Neural crest cell (in vitro differentiated cells): ENCODE results near the gene RUFY3. TPM values are rescaled to one million over a fixed set of nuclear protein-coding genes. Genes with fewer than 3 reads are reported as not detected.

Source experiments
- DNase-seq: peaks from one replicate; pipeline ENCODE4 v3.0.0; 2021; ENCODE audit warnings: low read depth, mixed read lengths, low spot score
- H3K27ac Mint-ChIP-seq: one replicate; pipeline ENCODE4 v1.8.0; 2021; ENCODE audit warnings: mild to moderate bottlenecking, mixed read lengths; ENCODE audit not compliant: unreplicated experiment
- H3K27me3 Mint-ChIP-seq: 2 replicates; pipeline ENCODE4 v1.8.0; 2021; ENCODE audit warnings: low read depth, mild to moderate bottlenecking, mixed read lengths
- H3K36me3 Mint-ChIP-seq: 2 replicates; pipeline ENCODE4 v1.8.0; 2021; ENCODE audit warnings: low read depth, mild to moderate bottlenecking, mixed read lengths
- H3K4me1 Mint-ChIP-seq: 2 replicates; pipeline ENCODE4 v1.8.0; 2021; ENCODE audit warnings: mixed read lengths
- H3K4me3 Mint-ChIP-seq: one replicate; pipeline ENCODE4 v1.8.0; 2021; ENCODE audit warnings: mild to moderate bottlenecking, mixed read lengths
- H3K9me3 Mint-ChIP-seq: 2 replicates; pipeline ENCODE4 v1.8.0; 2021; ENCODE audit warnings: mixed read lengths
- CTCF ChIP-seq: fragments of 200-600 bp; sonication (generic); conservative IDR thresholded peaks from 2 replicates; pipeline ENCODE4 v1.5.0; 2021; ENCODE audit warnings: antibody characterized with exemption, mild to moderate bottlenecking
- total RNA-seq: library from RNA; stranded (reverse); gene quantifications from 2 replicates; pipeline ENCODE4 v1.2.1, GENCODE V29; 2021

RUFY3 gene
- total RNA-seq, 1 donor from 2014 or later = 98.8 TPM

- no peak for DNase-seq
- TF ChIP-seq CTCF = no peak
- peak overlapping the region; percentile 14 for H3K4me3 Mint-ChIP-seq
- H3K27ac Mint-ChIP-seq = peak overlapping the region; percentile 1
- H3K27me3 Mint-ChIP-seq = no peaks in the 10 kb centered on the region
- H3K9me3 Mint-ChIP-seq = no peaks in the 10 kb centered on the region
- H3K36me3 Mint-ChIP-seq = no peaks in the 10 kb centered on the region
- H3K4me1 Mint-ChIP-seq = peaks cover 5% of the 10 kb centered on the region
These were observed 121.1 kb downstream of the RUFY3 start for GRCh38 chr4:70842761-70843435.

- Mint-ChIP-seq H3K27ac (peak overlapping the region; percentile 50), H3K9me3 (no peaks in the 10 kb centered on the region), H3K4me3 (no peak overlapping the region), H3K36me3 (no peaks in the 10 kb centered on the region), H3K4me1 (no peaks in the 10 kb centered on the region), H3K27me3 (no peaks in the 10 kb centered on the region)
- DNase-seq = no peak
- TF ChIP-seq CTCF = no peak
These were observed 122.4 kb downstream of the RUFY3 start for GRCh38 chr4:70844180-70844579.

- no peaks in the 10 kb centered on the region for H3K4me1 Mint-ChIP-seq
- no peak for DNase-seq
- no peak overlapping the region for H3K4me3 Mint-ChIP-seq
- H3K36me3 Mint-ChIP-seq = no peaks in the 10 kb centered on the region
- no peak for TF ChIP-seq CTCF
- H3K27me3 Mint-ChIP-seq = no peaks in the 10 kb centered on the region
- H3K9me3 Mint-ChIP-seq = no peaks in the 10 kb centered on the region
- H3K27ac Mint-ChIP-seq = no peak overlapping the region
These were observed 127.5 kb downstream of the RUFY3 start for GRCh38 chr4:70849291-70849690.

- H3K4me3 Mint-ChIP-seq = no peak overlapping the region
- H3K4me1 Mint-ChIP-seq = peaks cover 6% of the 10 kb centered on the region
- TF ChIP-seq CTCF = no peak
- no peaks in the 10 kb centered on the region for H3K27me3 Mint-ChIP-seq
- DNase-seq = no peak
- peaks cover 3% of the 10 kb centered on the region for H3K36me3 Mint-ChIP-seq
- peaks cover 4% of the 10 kb centered on the region for H3K9me3 Mint-ChIP-seq
- no peak overlapping the region for H3K27ac Mint-ChIP-seq
These were observed 133.7 kb downstream of the RUFY3 start for GRCh38 chr4:70855464-70855863.

Other genes with a start within 250 kb of the RUFY3 start
- gene MUC7, start 249.8 kb upstream of the RUFY3 start, total RNA-seq = not detected in 2 replicates
- not detected in 2 replicates for gene AMTN, start 203.4 kb upstream of the RUFY3 start, total RNA-seq
- not detected in 2 replicates for gene AMBN, start 129.7 kb upstream of the RUFY3 start, total RNA-seq
- gene ENAM, start 93.2 kb upstream of the RUFY3 start, total RNA-seq = not detected in 2 replicates
- gene JCHAIN, start 55.5 kb upstream of the RUFY3 start, total RNA-seq = not detected in 2 replicates
- gene UTP3, start 33.4 kb upstream of the RUFY3 start, total RNA-seq = 29.5 and 30.1 TPM in 2 replicates
- 77.3 and 80.0 TPM in 2 replicates for gene GRSF1, start 117.9 kb downstream of the RUFY3 start, total RNA-seq
- 37.2 and 39.5 TPM in 2 replicates for gene MOB1B, start 180.4 kb downstream of the RUFY3 start, total RNA-seq